HCT116 (cell line): Measurements from ENCODE around the gene RCSD1. TPM values are rescaled to one million over a fixed set of nuclear protein-coding genes. Genes with fewer than 3 reads are reported as not detected.

ENCODE experiments used
- ATAC-seq: fragments of 200-7000 bp; cut with Tn5 transposase; 2 replicates; pipeline ENCODE4 v1.9.1; 2020; ENCODE audit warnings: mild to moderate bottlenecking, moderate library complexity
- BruUV-seq: library from RNA; stranded (reverse); fragments of 400-500 nt; replicated peaks from 2 replicates; lab custom pipeline; 2021; lab: Mats Ljungman, UMichigan
- CTCF ChIA-PET: fragments of 300-600 bp; sonication (Branson Sonifier 250); formaldehyde crosslinking; loops from one replicate; lab custom pipeline; 2021; ENCODE audit warnings: antibody characterized with exemption; lab: Charles Lee
- POLR2A ChIA-PET: fragments of 300-600, 350-600 bp; sonication (Branson Sonifier 250); formaldehyde crosslinking; loops from one replicate; lab custom pipeline; 2021; ENCODE audit warnings: antibody characterized with exemption; lab: Charles Lee
- RAD21 ChIA-PET, 2 experiments: fragments of 300-600 bp; sonication (Branson Sonifier 250); formaldehyde crosslinking; loops; one replicate each; lab custom pipeline; 2023; ENCODE audit warnings: low total read pairs in 2 of 2; ENCODE audit not compliant: uncharacterized antibody in 2 of 2, unreplicated experiment in 2 of 2, low non-redundant PET in 1 of 2; lab: Charles Lee
- DNase-seq: peaks from one replicate; pipeline ENCODE4 v3.0.0-alpha.2; 2010; ENCODE audit warnings: low read depth, low spot score
- H2AFZ ChIP-seq: fragments of 200-600 bp; shearing (Covaris generic), sonication (generic); 2 replicates; pipeline ENCODE4 v1.6.1; 2017; ENCODE audit warnings: low read depth, mixed run types, mixed read lengths, antibody characterized with exemption, low read length; ENCODE audit not compliant: poor library complexity, severe bottlenecking
- H3K27ac ChIP-seq: 2 replicates; pipeline ENCODE4 v1.5.1; 2012; ENCODE audit warnings: low read depth, low read length
- H3K27me3 ChIP-seq: fragments of 200-600 bp; sonication (generic); 2 replicates; pipeline ENCODE4 v1.6.1; 2016; ENCODE audit warnings: mixed run types, low read length, mixed read lengths; ENCODE audit not compliant: insufficient read depth
- H3K36me3 ChIP-seq, 2 experiments: fragments of 200-500 bp in 1 of 2; fragments of 200-600 bp in 1 of 2; sonication (Bioruptor generic) in 1 of 2; sonication (generic) in 1 of 2; 2 replicates each; pipeline versions ENCODE4 v1.5.1 to v1.6.1; 2014 to 2016; ENCODE audit warnings: low read length in 2 of 2, inconsistent platforms in 1 of 2, mixed read lengths in 1 of 2, mixed run types in 1 of 2; ENCODE audit not compliant: insufficient read depth in 2 of 2, control insufficient read depth in 1 of 2
- H3K4me1 ChIP-seq, 2 experiments: fragments of 200-600 bp in 1 of 2; sonication (generic) in 1 of 2; 2 replicates each; pipeline versions ENCODE4 v1.5.1 to v1.6.1; 2012 to 2017; ENCODE audit warnings: low read length in 2 of 2, inconsistent platforms in 1 of 2, mild to moderate bottlenecking in 1 of 2, mixed read lengths in 1 of 2, mixed run types in 1 of 2, moderate library complexity in 1 of 2; ENCODE audit not compliant: insufficient read depth in 2 of 2, control insufficient read depth in 1 of 2
- H3K4me2 ChIP-seq: fragments of 200-600 bp; sonication (generic); 2 replicates; pipeline ENCODE4 v1.6.1; 2017; ENCODE audit warnings: mixed run types, low read length, mixed read lengths
- H3K4me3 ChIP-seq, 2 experiments: fragments of 200-600 bp in 1 of 2; sonication (generic) in 1 of 2; replicated peaks in 1 of 2; 2 replicates each; pipeline ENCODE4 v1.5.1; 2011 to 2016; ENCODE audit warnings: low read length in 2 of 2, control low read depth in 1 of 2, low read depth in 1 of 2, mild to moderate bottlenecking in 1 of 2, mixed read lengths in 1 of 2, mixed run types in 1 of 2
- H3K79me2 ChIP-seq: fragments of 200-600 bp; sonication (generic); 2 replicates; pipeline ENCODE4 v1.6.1; 2017; ENCODE audit warnings: mild to moderate bottlenecking, mixed run types, low read length, moderate library complexity, mixed read lengths; ENCODE audit not compliant: insufficient read depth
- H3K9ac ChIP-seq: fragments of 200-600 bp; sonication (generic); 2 replicates; pipeline ENCODE4 v1.6.1; 2016; ENCODE audit warnings: low read length, mixed read lengths
- H3K9me2 ChIP-seq: fragments of 200-600 bp; sonication (generic), shearing (Covaris generic); 2 replicates; pipeline ENCODE4 v1.6.1; 2017; ENCODE audit warnings: mixed run types, mild to moderate bottlenecking, moderate library complexity; ENCODE audit not compliant: insufficient read depth
- H3K9me3 ChIP-seq, 2 experiments: fragments of 200-500 bp in 1 of 2; fragments of 200-600 bp in 1 of 2; sonication (Bioruptor generic) in 1 of 2; sonication (generic) in 1 of 2; 2 replicates each; pipeline ENCODE4 v1.6.1; 2014 to 2017; ENCODE audit warnings: low read length in 2 of 2, mixed read lengths in 2 of 2, inconsistent platforms in 1 of 2, low read depth in 1 of 2, mild to moderate bottlenecking in 1 of 2, mixed run types in 1 of 2, moderate library complexity in 1 of 2; ENCODE audit not compliant: control insufficient read depth in 1 of 2, insufficient read depth in 1 of 2
- H4K20me1 ChIP-seq: fragments of 200-600 bp; sonication (generic), shearing (Covaris generic); 2 replicates; pipeline ENCODE4 v1.6.1; 2017; ENCODE audit warnings: mixed run types, mild to moderate bottlenecking, moderate library complexity; ENCODE audit not compliant: insufficient read depth
- CEBPB ChIP-seq: IDR thresholded peaks from 2 replicates; pipeline ENCODE4 v1.6.1; 2012; ENCODE audit warnings: low read depth
- EGR1 ChIP-seq: IDR thresholded peaks from 2 replicates; pipeline ENCODE4 v1.6.1; 2012; ENCODE audit warnings: low read depth
- EZH2 ChIP-seq: fragments of 200-600 bp; sonication (generic); IDR thresholded peaks from 2 replicates; pipeline ENCODE4 v1.6.1; 2017; ENCODE audit warnings: antibody characterized with exemption, mixed run types
- POLR2A ChIP-seq: IDR thresholded peaks from 2 replicates; pipeline ENCODE4 v1.7.0; 2011; ENCODE audit warnings: borderline replicate concordance; ENCODE audit not compliant: insufficient read depth, insufficient read length; ENCODE audit errors: extremely low read depth
- RAD21 ChIP-seq: IDR thresholded peaks from 2 replicates; pipeline ENCODE4 v1.6.1; 2012; ENCODE audit warnings: low read depth, mild to moderate bottlenecking
- SP1 ChIP-seq: IDR thresholded peaks from 2 replicates; pipeline ENCODE4 v1.6.1; 2012; ENCODE audit warnings: low read depth
- SRF ChIP-seq: IDR thresholded peaks from 2 replicates; pipeline ENCODE4 v1.6.1; 2012; ENCODE audit warnings: low read depth
- ZNF274 ChIP-seq: fragments of 200-500 bp; sonication (Bioruptor generic); IDR thresholded peaks from 2 replicates; pipeline ENCODE4 v1.6.1; 2014; ENCODE audit warnings: mild to moderate bottlenecking, low read depth, low read length, inconsistent platforms
- intact Hi-C: fragments of 100-400 bp; cut with micrococcal nuclease; formaldehyde crosslinking; loops from 2 replicates; pipeline ENCODE4 v1.10.0; 2022
- total RNA-seq: library from RNA; stranded (reverse); gene quantifications from one replicate; pipeline ENCODE4 v1.2.1, GENCODE V29; 2021; ENCODE audit not compliant: unreplicated experiment
- TF ChIP-seq, protein P1 (sequence below), 3 experiments: fragments of 200-600 bp in 1 of 3; sonication (generic) in 1 of 3; IDR thresholded peaks in 2 of 3; conservative IDR thresholded peaks in 1 of 3; 2 replicates each; pipeline ENCODE4 v1.5.1; 2012 to 2017; ENCODE audit warnings: low read depth in 2 of 3, low read length in 2 of 3, antibody characterized with exemption in 1 of 3, borderline replicate concordance in 1 of 3, control low read depth in 1 of 3, mild to moderate bottlenecking in 1 of 3, mixed read lengths in 1 of 3, mixed run types in 1 of 3, moderate library complexity in 1 of 3; ENCODE audit not compliant: insufficient read depth in 1 of 3
- TF ChIP-seq, protein P2 (sequence below): IDR thresholded peaks from 2 replicates; pipeline ENCODE4 v1.6.1; 2012
- TF ChIP-seq, protein P3 (sequence below): IDR thresholded peaks from 2 replicates; pipeline ENCODE4 v1.6.1; 2012; ENCODE audit warnings: low read depth

Gene RCSD1
- total RNA-seq, 1 experiment from 2014 or later: 0.15 TPM

GRCh38 chr1:167605576-167605975 is 24.5 kb upstream of the RCSD1 start:
- TF ChIP-seq SP1 (no peak), CEBPB (no peak), POLR2A (no peak), EZH2 (no peak), SRF (no peak), RAD21 (no peak), EGR1 (no peak)
- TF ChIP-seq, protein P1, sequence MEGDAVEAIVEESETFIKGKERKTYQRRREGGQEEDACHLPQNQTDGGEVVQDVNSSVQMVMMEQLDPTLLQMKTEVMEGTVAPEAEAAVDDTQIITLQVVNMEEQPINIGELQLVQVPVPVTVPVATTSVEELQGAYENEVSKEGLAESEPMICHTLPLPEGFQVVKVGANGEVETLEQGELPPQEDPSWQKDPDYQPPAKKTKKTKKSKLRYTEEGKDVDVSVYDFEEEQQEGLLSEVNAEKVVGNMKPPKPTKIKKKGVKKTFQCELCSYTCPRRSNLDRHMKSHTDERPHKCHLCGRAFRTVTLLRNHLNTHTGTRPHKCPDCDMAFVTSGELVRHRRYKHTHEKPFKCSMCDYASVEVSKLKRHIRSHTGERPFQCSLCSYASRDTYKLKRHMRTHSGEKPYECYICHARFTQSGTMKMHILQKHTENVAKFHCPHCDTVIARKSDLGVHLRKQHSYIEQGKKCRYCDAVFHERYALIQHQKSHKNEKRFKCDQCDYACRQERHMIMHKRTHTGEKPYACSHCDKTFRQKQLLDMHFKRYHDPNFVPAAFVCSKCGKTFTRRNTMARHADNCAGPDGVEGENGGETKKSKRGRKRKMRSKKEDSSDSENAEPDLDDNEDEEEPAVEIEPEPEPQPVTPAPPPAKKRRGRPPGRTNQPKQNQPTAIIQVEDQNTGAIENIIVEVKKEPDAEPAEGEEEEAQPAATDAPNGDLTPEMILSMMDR (IDR thresholded peaks at IDR 0.05 in 2 of 3, conservative IDR thresholded peaks at IDR 0.05 in 1 of 3; ENCODE audit: borderline replicate concordance in 1 of 3, insufficient read depth in 1 of 3, low read depth in 2 of 3, low read length in 2 of 3): no peak
- Histone ChIP-seq H2AFZ (no peak overlapping the region), H3K9ac (no peak overlapping the region), H3K4me2 (no peak overlapping the region), H3K9me3 (no peaks in the 10 kb centered on the region), H3K36me3 (no peaks in the 10 kb centered on the region), H3K4me3 (no peak overlapping the region), H3K27ac (no peak overlapping the region), H3K9me2 (no peaks in the 10 kb centered on the region), H3K27me3 (no peaks in the 10 kb centered on the region), H3K4me1 (no peaks in the 10 kb centered on the region), H3K79me2 (no peaks in the 10 kb centered on the region), H4K20me1 (no peaks in the 10 kb centered on the region)
- DNase-seq: no peak
- no TSS peak for BruUV-seq
- ChIA-PET CTCF (no interaction called here), POLR2A (no interaction called here), RAD21 (no interaction called here)
- ATAC-seq: no peak
- intact Hi-C loops: no loop called here

GRCh38 chr1:167611983-167612382 is 18.0 kb upstream of the RCSD1 start:
- ATAC-seq: no peak
- intact Hi-C loops: no loop called here

More at GRCh38 chr1:167611983-167612382, 18.0 kb upstream of the RCSD1 start:
- BruUV-seq: no TSS peak
- Histone ChIP-seq H3K79me2 (no peaks in the 10 kb centered on the region), H4K20me1 (no peaks in the 10 kb centered on the region), H3K4me2 (no peak overlapping the region), H3K27me3 (no peaks in the 10 kb centered on the region), H3K4me3 (no peak overlapping the region), H3K9ac (no peak overlapping the region), H3K36me3 (no peaks in the 10 kb centered on the region), H3K9me2 (no peaks in the 10 kb centered on the region), H3K27ac (no peak overlapping the region), H3K9me3 (no peaks in the 10 kb centered on the region), H2AFZ (no peak overlapping the region), H3K4me1 (no peaks in the 10 kb centered on the region)
- ChIA-PET CTCF (no interaction called here), RAD21 (no interaction called here), POLR2A (no interaction called here)
- no peak for TF ChIP-seq RAD21
- TF ChIP-seq ZNF274: no peak
- TF ChIP-seq, protein P2, sequence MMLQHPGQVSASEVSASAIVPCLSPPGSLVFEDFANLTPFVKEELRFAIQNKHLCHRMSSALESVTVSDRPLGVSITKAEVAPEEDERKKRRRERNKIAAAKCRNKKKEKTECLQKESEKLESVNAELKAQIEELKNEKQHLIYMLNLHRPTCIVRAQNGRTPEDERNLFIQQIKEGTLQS: no peak
- TF ChIP-seq, protein P3, sequence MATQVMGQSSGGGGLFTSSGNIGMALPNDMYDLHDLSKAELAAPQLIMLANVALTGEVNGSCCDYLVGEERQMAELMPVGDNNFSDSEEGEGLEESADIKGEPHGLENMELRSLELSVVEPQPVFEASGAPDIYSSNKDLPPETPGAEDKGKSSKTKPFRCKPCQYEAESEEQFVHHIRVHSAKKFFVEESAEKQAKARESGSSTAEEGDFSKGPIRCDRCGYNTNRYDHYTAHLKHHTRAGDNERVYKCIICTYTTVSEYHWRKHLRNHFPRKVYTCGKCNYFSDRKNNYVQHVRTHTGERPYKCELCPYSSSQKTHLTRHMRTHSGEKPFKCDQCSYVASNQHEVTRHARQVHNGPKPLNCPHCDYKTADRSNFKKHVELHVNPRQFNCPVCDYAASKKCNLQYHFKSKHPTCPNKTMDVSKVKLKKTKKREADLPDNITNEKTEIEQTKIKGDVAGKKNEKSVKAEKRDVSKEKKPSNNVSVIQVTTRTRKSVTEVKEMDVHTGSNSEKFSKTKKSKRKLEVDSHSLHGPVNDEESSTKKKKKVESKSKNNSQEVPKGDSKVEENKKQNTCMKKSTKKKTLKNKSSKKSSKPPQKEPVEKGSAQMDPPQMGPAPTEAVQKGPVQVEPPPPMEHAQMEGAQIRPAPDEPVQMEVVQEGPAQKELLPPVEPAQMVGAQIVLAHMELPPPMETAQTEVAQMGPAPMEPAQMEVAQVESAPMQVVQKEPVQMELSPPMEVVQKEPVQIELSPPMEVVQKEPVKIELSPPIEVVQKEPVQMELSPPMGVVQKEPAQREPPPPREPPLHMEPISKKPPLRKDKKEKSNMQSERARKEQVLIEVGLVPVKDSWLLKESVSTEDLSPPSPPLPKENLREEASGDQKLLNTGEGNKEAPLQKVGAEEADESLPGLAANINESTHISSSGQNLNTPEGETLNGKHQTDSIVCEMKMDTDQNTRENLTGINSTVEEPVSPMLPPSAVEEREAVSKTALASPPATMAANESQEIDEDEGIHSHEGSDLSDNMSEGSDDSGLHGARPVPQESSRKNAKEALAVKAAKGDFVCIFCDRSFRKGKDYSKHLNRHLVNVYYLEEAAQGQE: no peak
- DNase-seq: no peak
